ENCODE results near the gene ANKRD42.

DNA sequence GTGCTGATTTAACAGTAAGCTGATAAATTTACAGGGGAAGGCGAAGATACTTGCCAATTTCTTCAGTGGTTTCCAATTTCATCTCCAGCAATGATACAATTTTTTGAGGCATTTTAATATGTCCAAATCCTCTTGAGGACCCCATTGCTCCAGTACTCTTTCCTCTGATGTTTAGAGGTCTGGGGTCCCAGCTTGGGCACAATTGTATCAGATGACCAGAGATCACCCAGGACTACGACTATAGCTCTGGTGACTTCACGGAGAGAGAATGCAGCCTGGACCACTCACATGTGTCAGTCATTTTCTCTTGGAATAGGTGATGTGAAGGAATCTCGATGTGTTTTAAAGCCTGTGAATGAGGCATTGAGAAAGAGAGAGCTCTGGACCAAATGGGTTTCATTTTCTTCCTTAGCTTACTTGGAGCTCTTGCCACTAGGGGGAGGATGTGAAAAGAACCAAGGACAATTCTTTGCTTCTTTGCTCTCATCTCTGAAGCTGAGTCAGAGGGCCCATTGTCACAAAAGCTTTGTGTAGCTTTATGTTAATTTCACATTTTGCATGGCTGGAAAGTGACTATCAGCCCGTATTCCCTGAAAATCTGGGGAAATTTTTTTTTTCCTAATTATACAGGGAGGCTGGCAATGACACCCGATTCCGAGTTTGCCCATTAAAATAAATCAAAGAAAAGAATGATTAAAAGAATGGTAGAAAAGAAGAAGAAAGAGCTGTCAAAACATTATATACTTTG, 99.4 kb downstream of the ANKRD42 start:
- TF ChIP-seq, protein P1, sequence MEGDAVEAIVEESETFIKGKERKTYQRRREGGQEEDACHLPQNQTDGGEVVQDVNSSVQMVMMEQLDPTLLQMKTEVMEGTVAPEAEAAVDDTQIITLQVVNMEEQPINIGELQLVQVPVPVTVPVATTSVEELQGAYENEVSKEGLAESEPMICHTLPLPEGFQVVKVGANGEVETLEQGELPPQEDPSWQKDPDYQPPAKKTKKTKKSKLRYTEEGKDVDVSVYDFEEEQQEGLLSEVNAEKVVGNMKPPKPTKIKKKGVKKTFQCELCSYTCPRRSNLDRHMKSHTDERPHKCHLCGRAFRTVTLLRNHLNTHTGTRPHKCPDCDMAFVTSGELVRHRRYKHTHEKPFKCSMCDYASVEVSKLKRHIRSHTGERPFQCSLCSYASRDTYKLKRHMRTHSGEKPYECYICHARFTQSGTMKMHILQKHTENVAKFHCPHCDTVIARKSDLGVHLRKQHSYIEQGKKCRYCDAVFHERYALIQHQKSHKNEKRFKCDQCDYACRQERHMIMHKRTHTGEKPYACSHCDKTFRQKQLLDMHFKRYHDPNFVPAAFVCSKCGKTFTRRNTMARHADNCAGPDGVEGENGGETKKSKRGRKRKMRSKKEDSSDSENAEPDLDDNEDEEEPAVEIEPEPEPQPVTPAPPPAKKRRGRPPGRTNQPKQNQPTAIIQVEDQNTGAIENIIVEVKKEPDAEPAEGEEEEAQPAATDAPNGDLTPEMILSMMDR (IDR thresholded peaks at IDR 0.05; ENCODE audit: borderline replicate concordance, extremely low read depth, low read length, poor library complexity, severe bottlenecking) = peak; percentile 76
- no peak for TF ChIP-seq EZH2 (IDR thresholded peaks at IDR 0.05; ENCODE audit: borderline replicate concordance, low read depth, low read length, severe bottlenecking)

Measured in DND-41 (cell line).